ENCODE measurements around the gene IL1RAPL1. TPM values are rescaled to one million over a fixed set of nuclear protein-coding genes. Genes with fewer than 3 reads are reported as not detected.

The IL1RAPL1 gene
- not detected in 2 replicates for total RNA-seq (2011; cell fraction: chromatin; rRNA removed; ENCODE audit: low replicate concordance)
- total RNA-seq (2011; cell fraction: nucleolus; rRNA removed) = not detected in 2 replicates
- total RNA-seq (2011; cell fraction: nucleoplasm; rRNA removed) = not detected in 2 replicates
- total RNA-seq (2014; rRNA removed) (not detected in 2 replicates), total RNA-seq (2014; rRNA removed; fragmentation: Illumina TruSeq; extraction: Trizol) (not detected in 2 replicates), total RNA-seq (2015; rRNA removed; fragmentation: Illumina TruSeq; extraction: Trizol) (0.04 and 0.07 TPM in 2 replicates), total RNA-seq (2021) (0.04 TPM in 1 of 2 replicates, not detected in the other), polyA plus RNA-seq (2011; rRNA removed) (not detected in 2 replicates), polyA plus RNA-seq (2014; fragmentation: Illumina TruSeq; extraction: Trizol) (0.07 TPM in 1 of 2 replicates, not detected in the other), polyA plus RNA-seq (2014; fragmentation: Nextera tagmentation; extraction: Ambion mirVana) (under 1 TPM in 1 of 2 experiments, not detected in 1; 0.04 TPM), polyA plus RNA-seq (2014; rRNA removed) (not detected in 2 replicates), polyA minus RNA-seq (2011; rRNA and poly(A)+ RNA removed) (not detected in 2 replicates), Bru-seq, nascent RNA (percentile 8 among the genes with signal in this experiment), BruChase-seq, experiment 1, labeled RNA remaining after a 2-hour chase (percentile 8 among the genes with signal in this experiment), BruChase-seq, experiment 2, labeled RNA remaining after a 6-hour chase (percentile 9 among the genes with signal in this experiment)
- polyA plus RNA-seq (2011; cell fraction: cytosol; rRNA removed) = not detected in 2 replicates
- polyA plus RNA-seq (2011; cell fraction: nucleus; rRNA removed) = not detected in 2 replicates
- 0.04 and 0.07 TPM in 2 replicates for polyA plus RNA-seq (2012)
- not detected in 2 replicates for polyA minus RNA-seq (2011; cell fraction: cytosol; rRNA and poly(A)+ RNA removed)
- polyA minus RNA-seq (2011; cell fraction: nucleus; rRNA and poly(A)+ RNA removed) = not detected in 2 replicates
- long read RNA-seq, experiment 1 = 0 reads
- long read RNA-seq, experiment 2 = 0 reads
- long read RNA-seq, experiment 3 = 0 reads

DNA sequence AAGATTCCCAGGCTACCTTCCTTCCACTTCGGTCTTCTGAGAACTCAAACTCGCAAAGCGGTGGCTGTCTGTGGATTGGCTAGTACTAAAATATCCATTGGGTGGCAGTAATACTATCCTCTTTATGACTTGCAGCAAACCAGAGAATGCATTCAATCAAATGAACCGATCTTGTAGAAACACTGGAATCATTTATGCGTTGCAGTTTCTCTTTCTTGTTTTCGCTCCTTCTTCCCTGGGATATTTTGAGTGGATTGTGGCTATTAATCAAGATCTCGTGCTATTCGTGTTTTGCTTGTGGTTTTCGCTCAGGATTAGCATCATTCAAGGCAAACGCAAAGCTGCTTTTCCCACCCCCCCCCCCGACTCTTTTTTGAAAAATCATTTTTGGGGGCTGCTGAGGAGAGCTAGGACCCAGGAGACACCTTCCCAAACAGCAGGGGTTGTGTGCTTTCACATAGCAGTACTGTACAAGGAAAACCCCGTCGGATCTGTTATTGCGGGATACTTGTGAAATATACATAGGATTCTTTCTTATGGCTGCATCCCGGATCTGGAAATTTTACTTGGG is at the start of gene IL1RAPL1:
IL1RAPL1 (plus strand) TSS at position 466 of the 571 bp plus-strand sequence.
- Histone ChIP-seq H3K9me3 (replicated peaks; ENCODE audit: control insufficient read depth, insufficient read depth, low read depth, low read length) (no peaks in the 10 kb centered on the region), H3K9me1 (ENCODE audit: control insufficient read depth, insufficient read depth, low read length) (no peaks in the 10 kb centered on the region), H3K79me2 (ENCODE audit: control insufficient read depth, insufficient read depth, low read length) (no peaks in the 10 kb centered on the region), H2AFZ (ENCODE audit: low read depth, low read length) (no peak within 1 kb of the TSS), H3K4me2 (ENCODE audit: insufficient read depth, low read length) (no peak within 1 kb of the TSS), H4K20me1 (replicated peaks; ENCODE audit: control insufficient read depth, insufficient read depth, low read length) (no peaks in the 10 kb centered on the region), H3K4me1 (replicated peaks in 1 of 2; ENCODE audit: control insufficient read depth in 2 of 2, insufficient read depth in 2 of 2, low read length in 2 of 2) (no peaks in the 10 kb centered on the region), H3K27ac (ENCODE audit: extremely low read depth, low read depth, low read length) (no peak within 1 kb of the TSS), H3K4me3 (no peak within 1 kb of the TSS), H3K27me3 (ENCODE audit: control insufficient read depth in 2 of 2, insufficient read depth in 2 of 2, low read length in 2 of 2) (no peaks in the 10 kb centered on the region), H3K9ac (ENCODE audit: insufficient read depth in 1 of 2, low read depth in 2 of 2, low read length in 2 of 2) (no peak within 1 kb of the TSS), H3K36me3 (ENCODE audit: control insufficient read depth, insufficient read depth, low read length) (no peaks in the 10 kb centered on the region)
- ChIA-PET POLR2A (no interaction called here), CTCF (ENCODE audit: low intra/inter-chr PET ratio) (no interaction called here)
- DNase-seq (ENCODE audit: extremely low read depth in 1 of 4, low spot score in 3 of 4) (no peak), ATAC-seq (no peak), FAIRE-seq (no peak)
- no TSS peak for BruUV-seq (replicated peaks)
- intact Hi-C loops (cut with micrococcal nuclease) (no loop called here), in situ Hi-C loops (cut with MboI) (no loop called here)
- 0% methylated on average over 14 of the region's 15 CpGs for WGBS (ENCODE audit: insufficient coverage, low coverage, missing lambda C conversion rate)
- TF ChIP-seq, protein P1, sequence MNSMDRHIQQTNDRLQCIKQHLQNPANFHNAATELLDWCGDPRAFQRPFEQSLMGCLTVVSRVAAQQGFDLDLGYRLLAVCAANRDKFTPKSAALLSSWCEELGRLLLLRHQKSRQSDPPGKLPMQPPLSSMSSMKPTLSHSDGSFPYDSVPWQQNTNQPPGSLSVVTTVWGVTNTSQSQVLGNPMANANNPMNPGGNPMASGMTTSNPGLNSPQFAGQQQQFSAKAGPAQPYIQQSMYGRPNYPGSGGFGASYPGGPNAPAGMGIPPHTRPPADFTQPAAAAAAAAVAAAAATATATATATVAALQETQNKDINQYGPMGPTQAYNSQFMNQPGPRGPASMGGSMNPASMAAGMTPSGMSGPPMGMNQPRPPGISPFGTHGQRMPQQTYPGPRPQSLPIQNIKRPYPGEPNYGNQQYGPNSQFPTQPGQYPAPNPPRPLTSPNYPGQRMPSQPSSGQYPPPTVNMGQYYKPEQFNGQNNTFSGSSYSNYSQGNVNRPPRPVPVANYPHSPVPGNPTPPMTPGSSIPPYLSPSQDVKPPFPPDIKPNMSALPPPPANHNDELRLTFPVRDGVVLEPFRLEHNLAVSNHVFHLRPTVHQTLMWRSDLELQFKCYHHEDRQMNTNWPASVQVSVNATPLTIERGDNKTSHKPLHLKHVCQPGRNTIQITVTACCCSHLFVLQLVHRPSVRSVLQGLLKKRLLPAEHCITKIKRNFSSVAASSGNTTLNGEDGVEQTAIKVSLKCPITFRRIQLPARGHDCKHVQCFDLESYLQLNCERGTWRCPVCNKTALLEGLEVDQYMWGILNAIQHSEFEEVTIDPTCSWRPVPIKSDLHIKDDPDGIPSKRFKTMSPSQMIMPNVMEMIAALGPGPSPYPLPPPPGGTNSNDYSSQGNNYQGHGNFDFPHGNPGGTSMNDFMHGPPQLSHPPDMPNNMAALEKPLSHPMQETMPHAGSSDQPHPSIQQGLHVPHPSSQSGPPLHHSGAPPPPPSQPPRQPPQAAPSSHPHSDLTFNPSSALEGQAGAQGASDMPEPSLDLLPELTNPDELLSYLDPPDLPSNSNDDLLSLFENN (IDR thresholded peaks at IDR 0.05; ENCODE audit: low read depth in 2 of 2, low read length in 2 of 2) = no peak
- no peak for TF ChIP-seq NR2C2 (CRISPR knock-in tag; IDR thresholded peaks at IDR 0.05)
- no peak for TF ChIP-seq NR2C2 (tag; IDR thresholded peaks at IDR 0.05)
- no peak for TF ChIP-seq MBD2 (IDR thresholded peaks at IDR 0.05; ENCODE audit: borderline replicate concordance, low read depth)
- TF ChIP-seq ZNF699 (CRISPR knock-in tag; IDR thresholded peaks at IDR 0.05; ENCODE audit: insufficient replicate concordance) = no peak
- no peak for TF ChIP-seq SETDB1 (IDR thresholded peaks at IDR 0.05; ENCODE audit: low read length)
- no peak for TF ChIP-seq HDGF (IDR thresholded peaks at IDR 0.05)
- no peak for TF ChIP-seq ESRRA (IDR thresholded peaks at IDR 0.05; ENCODE audit: borderline replicate concordance, low read depth)
- TF ChIP-seq, protein P2, sequence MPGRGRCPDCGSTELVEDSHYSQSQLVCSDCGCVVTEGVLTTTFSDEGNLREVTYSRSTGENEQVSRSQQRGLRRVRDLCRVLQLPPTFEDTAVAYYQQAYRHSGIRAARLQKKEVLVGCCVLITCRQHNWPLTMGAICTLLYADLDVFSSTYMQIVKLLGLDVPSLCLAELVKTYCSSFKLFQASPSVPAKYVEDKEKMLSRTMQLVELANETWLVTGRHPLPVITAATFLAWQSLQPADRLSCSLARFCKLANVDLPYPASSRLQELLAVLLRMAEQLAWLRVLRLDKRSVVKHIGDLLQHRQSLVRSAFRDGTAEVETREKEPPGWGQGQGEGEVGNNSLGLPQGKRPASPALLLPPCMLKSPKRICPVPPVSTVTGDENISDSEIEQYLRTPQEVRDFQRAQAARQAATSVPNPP (IDR thresholded peaks at IDR 0.05; ENCODE audit: borderline replicate concordance, insufficient read depth, insufficient read length) = no peak
- no peak for TF ChIP-seq ELF4 (CRISPR knock-in tag; IDR thresholded peaks at IDR 0.05)
- TF ChIP-seq POLR3A (IDR thresholded peaks at IDR 0.05; ENCODE audit: borderline replicate concordance, extremely low read depth, insufficient read depth, insufficient read length) = no peak
- TF ChIP-seq ZNF695 (CRISPR knock-in tag; IDR thresholded peaks at IDR 0.05) = no peak
- no peak for TF ChIP-seq SIRT6 (IDR thresholded peaks at IDR 0.05; ENCODE audit: low read depth, low read length)
- no peak for TF ChIP-seq SRSF3 (IDR thresholded peaks at IDR 0.05; ENCODE audit: insufficient read depth, low read length)
- no peak for TF ChIP-seq NFIX (CRISPR knock-in tag; IDR thresholded peaks at IDR 0.05; ENCODE audit: low read depth)

All from K562 (cell line).